Suprapubic skin (tissue), 4 donors: Measurements from ENCODE around the gene FLOT2. TPM values are rescaled to one million over a fixed set of nuclear protein-coding genes. Genes with fewer than 3 reads are reported as not detected.
"Not testable (repeated sequence)": the region's sequence is repeated elsewhere in the genome, so short reads cannot be mapped to it uniquely, and the experiment has no call there.

ENCODE experiments used
- DNase-seq, 2 donors: peaks; one replicate each; pipeline ENCODE4 v3.0.0-alpha.2; 2019; ENCODE audit warnings: low spot score in 2 of 2
- H3K27ac ChIP-seq: fragments of 200-600 bp; sonication (generic); one replicate; pipeline ENCODE4 v1.5.1; 2019
- H3K27me3 ChIP-seq: fragments of 200-600 bp; sonication (generic); one replicate; pipeline ENCODE4 v1.5.1; 2019
- H3K36me3 ChIP-seq: fragments of 200-600 bp; sonication (generic); one replicate; pipeline ENCODE4 v1.5.1; 2019
- H3K4me1 ChIP-seq: fragments of 200-600 bp; sonication (generic); one replicate; pipeline ENCODE4 v1.5.1; 2019
- H3K4me3 ChIP-seq: fragments of 200-600 bp; sonication (generic); one replicate; pipeline ENCODE4 v1.5.1; 2019; ENCODE audit warnings: mild to moderate bottlenecking
- H3K9me3 ChIP-seq: fragments of 200-600 bp; sonication (generic); one replicate; pipeline ENCODE4 v1.5.1; 2019
- CTCF ChIP-seq, 2 donors: fragments of 200-600 bp in 1 of 2; fragments of 450-650 bp in 1 of 2; sonication (generic) in 1 of 2; IDR thresholded peaks; one replicate each; pipeline ENCODE4 v1.5.1; 2016 to 2019; ENCODE audit warnings: antibody characterized with exemption in 2 of 2, mild to moderate bottlenecking in 1 of 2, moderate library complexity in 1 of 2
- EP300 ChIP-seq: sonication (generic); formaldehyde crosslinking; IDR thresholded peaks from one replicate; pipeline ENCODE4 v1.6.1; 2017; ENCODE audit warnings: antibody characterized with exemption
- POLR2A ChIP-seq, 2 donors: fragments of 450-650 bp; IDR thresholded peaks; one replicate each; pipeline ENCODE4 v1.6.1; 2017; ENCODE audit warnings: antibody characterized with exemption in 2 of 2, mild to moderate bottlenecking in 2 of 2, moderate library complexity in 2 of 2
- POLR2AphosphoS5 ChIP-seq, 3 donors: sonication (generic); formaldehyde crosslinking; IDR thresholded peaks; one replicate each; pipeline ENCODE4 v1.6.1; 2017; ENCODE audit warnings: antibody characterized with exemption in 3 of 3
- WGBS: methylation state at CpG from one replicate; pipeline ENCODE4 v1.1.5; 2018; 5-methylcytosine and 5-hydroxymethylcytosine counted together
- total RNA-seq, 4 donors: library from RNA; depleted of rRNA; stranded (reverse); fragments of >200 nt; gene quantifications; one replicate each; pipeline ENCODE4 v1.1.0, GENCODE V29; 2016

Gene FLOT2
- total RNA-seq, 4 donors from 2014 or later, result 41.7 to 57.5 (median 52.3) TPM

GRCh38 chr17:28898527-28898955, 1.0 kb upstream of the FLOT2 start:
- Histone ChIP-seq H3K9me3 (no peaks in the 10 kb centered on the region), H3K27me3 (no peaks in the 10 kb centered on the region), H3K27ac (peak overlapping the region; percentile 96), H3K4me1 (peaks cover 64% of the 10 kb centered on the region), H3K36me3 (no peaks in the 10 kb centered on the region), H3K4me3 (no peak overlapping the region)
- TF ChIP-seq POLR2AphosphoS5 (IDR thresholded peaks at IDR 0.05) (no peak), POLR2A (IDR thresholded peaks at IDR 0.05) (no peak), EP300 (no peak), CTCF (IDR thresholded peaks at IDR 0.05) (no peak)
- WGBS, result 72% methylated on average over 6 of the region's 12 CpGs
- DNase-seq, result no peak

GRCh38 chr17:28897769-28898526, 415 bp upstream of the FLOT2 start:
- Histone ChIP-seq H3K4me1 (peaks cover 64% of the 10 kb centered on the region), H3K9me3 (no peaks in the 10 kb centered on the region), H3K27ac (peak overlapping the region; percentile 96), H3K27me3 (no peaks in the 10 kb centered on the region), H3K36me3 (no peaks in the 10 kb centered on the region), H3K4me3 (peak overlapping the region; percentile 91)
- WGBS, result 36% methylated on average over 6 of the region's 23 CpGs
- no peak for TF ChIP-seq POLR2A (IDR thresholded peaks at IDR 0.05)
- TF ChIP-seq EP300, result no peak
- no peak for TF ChIP-seq POLR2AphosphoS5 (IDR thresholded peaks at IDR 0.05)
- no peak for TF ChIP-seq CTCF (IDR thresholded peaks at IDR 0.05)
- peak in 1 of 2 donors; percentile 70 for DNase-seq

- WGBS, result 0% methylated on average over 5 of the region's 5 CpGs
Measured at GRCh38 chr17:28896491-28896883, 1.0 kb downstream of the FLOT2 start.

GRCh38 chr17:28895794-28896447, 1.6 kb downstream of the FLOT2 start:
- H3K27ac ChIP-seq, result peak overlapping the region; percentile 96
- peak overlapping the region; percentile 91 for H3K4me3 ChIP-seq
- peaks cover 52% of the 10 kb centered on the region for H3K4me1 ChIP-seq
- no peaks in the 10 kb centered on the region for H3K9me3 ChIP-seq
- DNase-seq, result no peak
- H3K27me3 ChIP-seq, result no peaks in the 10 kb centered on the region
- WGBS, result 38% methylated on average over 3 of the region's 3 CpGs
- no peak for TF ChIP-seq POLR2AphosphoS5 (IDR thresholded peaks at IDR 0.05)
- no peak for TF ChIP-seq CTCF (IDR thresholded peaks at IDR 0.05)
- TF ChIP-seq POLR2A (IDR thresholded peaks at IDR 0.05), result no peak
- no peak for TF ChIP-seq EP300
- no peaks in the 10 kb centered on the region for H3K36me3 ChIP-seq

More at GRCh38 chr17:28896491-28896883, 1.0 kb downstream of the FLOT2 start:
- H3K4me3 ChIP-seq, result peak overlapping the region; percentile 91
- H3K27ac ChIP-seq, result peak overlapping the region; percentile 96
- no peak for DNase-seq
- no peaks in the 10 kb centered on the region for H3K27me3 ChIP-seq
- H3K9me3 ChIP-seq, result no peaks in the 10 kb centered on the region
- no peaks in the 10 kb centered on the region for H3K36me3 ChIP-seq
- peaks cover 58% of the 10 kb centered on the region for H3K4me1 ChIP-seq
- no peak for TF ChIP-seq POLR2A (IDR thresholded peaks at IDR 0.05)
- no peak for TF ChIP-seq CTCF (IDR thresholded peaks at IDR 0.05)
- no peak for TF ChIP-seq POLR2AphosphoS5 (IDR thresholded peaks at IDR 0.05)
- no peak for TF ChIP-seq EP300

- not testable (repeated sequence) for H3K36me3 ChIP-seq, H3K9me3 ChIP-seq, H3K4me3 ChIP-seq, DNase-seq, H3K27me3 ChIP-seq
- Histone ChIP-seq H3K4me1 (peaks cover 50% of the 10 kb centered on the region), H3K27ac (peak overlapping the region; percentile 78)
- 54% methylated on average over 16 of the region's 16 CpGs for WGBS
Measured at GRCh38 chr17:28893248-28894183, 4.0 kb downstream of the FLOT2 start.
